IMR-90 (cell line): ENCODE results near the gene OR6B1. TPM values are rescaled to one million over a fixed set of nuclear protein-coding genes. Genes with fewer than 3 reads are reported as not detected.

Source experiments
- ATAC-seq: fragments of 200-7000 bp; cut with Tn5 transposase; 2 replicates; pipeline ENCODE4 v1.9.1; 2020; ENCODE audit warnings: low read depth, mild to moderate bottlenecking, moderate library complexity
- BruUV-seq: library from RNA; stranded (reverse); fragments of 400-500 nt; replicated peaks from 2 replicates; lab custom pipeline; 2021; lab: Mats Ljungman, UMichigan
- CTCF ChIA-PET: fragments of 300-600 bp; formaldehyde crosslinking; extraction: SDS; loops from one replicate; lab custom pipeline; 2021; ENCODE audit warnings: antibody characterized with exemption; lab: Yijun Ruan, JAX
- POLR2A ChIA-PET: fragments of 300-600 bp; sonication (Branson Sonifier 250); formaldehyde crosslinking; loops from one replicate; lab custom pipeline; 2022; ENCODE audit warnings: antibody characterized with exemption; ENCODE audit not compliant: unreplicated experiment; lab: Charles Lee
- DNase-seq: peaks from one replicate; pipeline ENCODE4 v3.0.0; 2013
- H2AFZ ChIP-seq: replicated peaks from 2 replicates; pipeline ENCODE3; 2013; ENCODE audit warnings: low read length, mild to moderate bottlenecking; ENCODE audit not compliant: poor library complexity
- H2AK5ac ChIP-seq: 2 replicates; pipeline ENCODE4 v1.6.1; 2013; ENCODE audit warnings: low read depth, low read length, inconsistent platforms
- H2AK9ac ChIP-seq: replicated peaks from 2 replicates; pipeline ENCODE3; 2013; ENCODE audit warnings: mild to moderate bottlenecking, low read depth, low read length, moderate library complexity; ENCODE audit not compliant: poor library complexity
- H2BK120ac ChIP-seq: 2 replicates; pipeline ENCODE4 v1.6.1; 2013; ENCODE audit warnings: low read depth, low read length, inconsistent platforms
- H2BK15ac ChIP-seq: 3 replicates; pipeline ENCODE4 v1.6.1; 2013; ENCODE audit warnings: low read depth, low read length, inconsistent platforms
- H2BK20ac ChIP-seq: 2 replicates; pipeline ENCODE4 v1.6.1; 2013; ENCODE audit warnings: low read depth, mild to moderate bottlenecking, inconsistent platforms, low read length, moderate library complexity
- H2BK5ac ChIP-seq: 2 replicates; pipeline ENCODE4 v1.6.1; 2013; ENCODE audit warnings: mild to moderate bottlenecking, low read depth, low read length, inconsistent platforms; ENCODE audit not compliant: poor library complexity, severe bottlenecking
- H3K14ac ChIP-seq: replicated peaks from 2 replicates; pipeline ENCODE4 v1.6.1; 2013; ENCODE audit warnings: low read depth, low read length, inconsistent platforms
- H3K18ac ChIP-seq: 2 replicates; pipeline ENCODE4 v1.6.1; 2013; ENCODE audit warnings: low read depth, low read length, control low read depth
- H3K23ac ChIP-seq: 2 replicates; pipeline ENCODE4 v1.6.1; 2013; ENCODE audit warnings: low read depth, low read length, inconsistent platforms
- H3K27ac ChIP-seq: 2 replicates; pipeline ENCODE4 v1.5.1; 2013; ENCODE audit warnings: mild to moderate bottlenecking, control low read depth, low read length; ENCODE audit not compliant: insufficient read depth
- H3K27me3 ChIP-seq: 2 replicates; pipeline ENCODE4 v1.6.1; 2013; ENCODE audit warnings: low read length; ENCODE audit not compliant: control insufficient read depth, insufficient read depth
- H3K36me3 ChIP-seq: 2 replicates; pipeline ENCODE4 v1.6.1; 2013; ENCODE audit warnings: low read length, mixed read lengths; ENCODE audit not compliant: control insufficient read depth, insufficient read depth
- H3K4ac ChIP-seq: 2 replicates; pipeline ENCODE4 v1.6.1; 2013; ENCODE audit warnings: low read depth, low read length, inconsistent platforms
- H3K4me1 ChIP-seq: 2 replicates; pipeline ENCODE4 v1.6.1; 2013; ENCODE audit warnings: low read length, mixed read lengths; ENCODE audit not compliant: control insufficient read depth, insufficient read depth
- H3K4me2 ChIP-seq: 2 replicates; pipeline ENCODE4 v1.6.1; 2013; ENCODE audit warnings: low read depth, mild to moderate bottlenecking, control low read depth, low read length, moderate library complexity
- H3K4me3 ChIP-seq: 2 replicates; pipeline ENCODE4 v1.5.1; 2013; ENCODE audit warnings: low read depth, mild to moderate bottlenecking, control low read depth, low read length, moderate library complexity; ENCODE audit not compliant: insufficient read depth
- H3K56ac ChIP-seq: 2 replicates; pipeline ENCODE4 v1.6.1; 2013; ENCODE audit warnings: low read length, inconsistent platforms; ENCODE audit not compliant: insufficient read depth; ENCODE audit errors: extremely low read depth
- H3K79me1 ChIP-seq, 2 experiments: 2 replicates each; pipeline ENCODE4 v1.6.1; 2013; ENCODE audit warnings: low read length in 2 of 2, inconsistent platforms in 1 of 2, low read depth in 1 of 2
- H3K9ac ChIP-seq: 2 replicates; pipeline ENCODE4 v1.6.1; 2013; ENCODE audit warnings: low read depth, low read length, control low read depth
- H3K9me1 ChIP-seq: 2 replicates; pipeline ENCODE4 v1.6.1; 2013; ENCODE audit warnings: low read length, inconsistent platforms; ENCODE audit not compliant: insufficient read depth
- H3K9me3 ChIP-seq: 2 replicates; pipeline ENCODE4 v1.6.1; 2013; ENCODE audit warnings: low read length; ENCODE audit not compliant: control insufficient read depth, insufficient read depth
- H4K20me1 ChIP-seq: 2 replicates; pipeline ENCODE4 v1.6.1; 2013; ENCODE audit warnings: low read length, inconsistent platforms; ENCODE audit not compliant: insufficient read depth
- H4K5ac ChIP-seq: 2 replicates; pipeline ENCODE4 v1.6.1; 2013; ENCODE audit warnings: mild to moderate bottlenecking, low read depth, low read length, control low read depth
- H4K8ac ChIP-seq, 2 experiments: 2 replicates each; pipeline ENCODE4 v1.6.1; 2013; ENCODE audit warnings: low read depth in 2 of 2, low read length in 2 of 2, control low read depth in 1 of 2, inconsistent platforms in 1 of 2
- H4K91ac ChIP-seq: 2 replicates; pipeline ENCODE4 v1.6.1; 2013; ENCODE audit warnings: low read depth, low read length, inconsistent platforms; ENCODE audit not compliant: insufficient read depth
- BHLHE40 ChIP-seq: fragments of 150-350 bp; IDR thresholded peaks from 2 replicates; pipeline ENCODE4 v1.6.1; 2016; ENCODE audit warnings: mild to moderate bottlenecking, low read depth, low read length
- CHD1 ChIP-seq: IDR thresholded peaks from 2 replicates; pipeline ENCODE4 v1.6.1; 2012; ENCODE audit warnings: low read depth, low read length, improper control_type of control experiment
- MAFK ChIP-seq: IDR thresholded peaks from 2 replicates; pipeline ENCODE4 v1.6.1; 2012; ENCODE audit warnings: low read depth, low read length, improper control_type of control experiment
- MAZ ChIP-seq: IDR thresholded peaks from 2 replicates; pipeline ENCODE4 v1.6.1; 2012; ENCODE audit warnings: low read depth, mild to moderate bottlenecking, low read length, improper control_type of control experiment, moderate library complexity, borderline replicate concordance
- POLR2A ChIP-seq: IDR thresholded peaks from 2 replicates; pipeline ENCODE4 v1.6.1; 2012; ENCODE audit warnings: mild to moderate bottlenecking, low read depth, low read length
- RFX5 ChIP-seq: IDR thresholded peaks from 2 replicates; pipeline ENCODE4 v1.8.0; 2012; ENCODE audit warnings: low read depth, mild to moderate bottlenecking, low read length, moderate library complexity
- WGBS, 2 experiments: methylation state at CpG; one replicate each; pipeline versions ENCODE4 v1.1.5 to v1.1.7; 2013; ENCODE audit warnings: missing lambda C conversion rate in 2 of 2; ENCODE audit not compliant: insufficient read length in 1 of 2; ENCODE audit errors: extremely low coverage in 2 of 2; 5-methylcytosine and 5-hydroxymethylcytosine counted together
- dilution Hi-C: fragments of 300-500 bp; cut with HindIII; formaldehyde crosslinking; loops from one replicate; pipeline ENCODE4 v1.14.3; 2018; ENCODE audit warnings: low sequenced_read_pairs; ENCODE audit not compliant: unreplicated experiment
- in situ Hi-C: fragments of 300-500 bp; cut with MboI; formaldehyde crosslinking; loops from 3 replicates; pipeline ENCODE4 v1.14.3; 2019; ENCODE audit warnings: low sequenced_read_pairs, inconsistent platforms, mixed read lengths
- intact Hi-C: fragments of 100-400 bp; cut with micrococcal nuclease; formaldehyde crosslinking; loops from 2 replicates; pipeline ENCODE4 v1.10.0; 2022
- polyA plus RNA-seq, 3 experiments: library from polyadenylated mRNA; depleted of rRNA; stranded (reverse); fragments of >200 nt; gene quantifications; 2 replicates each; pipeline ENCODE4 v1.2.3, GENCODE V29; 2012; ENCODE audit warnings: low replicate concordance in 1 of 3
- total RNA-seq: library from RNA; depleted of rRNA; stranded (reverse); fragments of >200 nt; gene quantifications from 2 replicates; pipeline ENCODE4 v1.2.3, GENCODE V29; 2012

The OR6B1 gene
- total and polyA plus RNA-seq, 2 of the 4 experiments (the other 2 are of a cell fraction): not detected

DNA sequence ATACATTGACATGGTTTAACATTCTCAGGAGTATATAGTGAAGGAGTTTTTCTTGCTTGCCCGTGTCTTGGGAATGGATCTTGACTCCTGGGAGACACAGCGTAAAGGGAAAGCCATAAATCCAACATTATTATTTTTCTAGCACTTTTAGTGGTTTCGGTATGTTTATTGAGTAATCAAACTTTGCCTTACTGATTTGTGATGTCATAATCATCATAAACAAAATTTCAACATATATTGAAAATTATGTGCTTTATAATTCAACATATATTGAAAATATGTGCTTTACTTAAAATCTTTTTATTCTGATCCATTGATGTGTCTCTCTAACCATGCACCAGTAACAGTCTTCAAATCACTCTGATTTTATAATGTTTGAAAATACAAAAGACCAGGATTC is 28.4 kb downstream of the OR6B1 start:
- H3K9ac ChIP-seq: no peak overlapping the region
- H2AFZ ChIP-seq: no peak overlapping the region
- no peak overlapping the region for H4K8ac ChIP-seq
- no peak overlapping the region for H2BK120ac ChIP-seq
- no peak overlapping the region for H3K23ac ChIP-seq
- no peaks in the 10 kb centered on the region; the same call in 1 of the 2 replicates for H3K27me3 ChIP-seq
- H4K20me1 ChIP-seq: no peaks in the 10 kb centered on the region
- H2BK5ac ChIP-seq: no peak overlapping the region
- no peak overlapping the region for H2AK5ac ChIP-seq
- no peak overlapping the region for H3K4me2 ChIP-seq
- dilution Hi-C loops: no loop called here
- H2AK9ac ChIP-seq: no peak overlapping the region
- CTCF ChIA-PET: no interaction called here
- H4K91ac ChIP-seq: no peak overlapping the region
- no peak overlapping the region for H3K4ac ChIP-seq
- H3K27ac ChIP-seq: no peak overlapping the region
- H3K14ac ChIP-seq: no peak overlapping the region
- TF ChIP-seq POLR2A: no peak
- TF ChIP-seq RFX5: no peak
- TF ChIP-seq BHLHE40: no peak
- TF ChIP-seq MAFK: no peak
- no peak for TF ChIP-seq CHD1
- no peak for TF ChIP-seq MAZ
- POLR2A ChIA-PET: no interaction called here
- in situ Hi-C loops: no loop called here
- intact Hi-C loops: loop anchor here (5.0 kb wide), 1 partner anchor 99 kb away; no protein-coding TSS in a partner anchor
- H3K9me3 ChIP-seq: no peaks in the 10 kb centered on the region
- no peaks in the 10 kb centered on the region for H3K9me1 ChIP-seq
- no peak overlapping the region for H4K5ac ChIP-seq
- no peak overlapping the region for H2BK20ac ChIP-seq
- H3K18ac ChIP-seq: no peak overlapping the region
- DNase-seq (no peak), ATAC-seq (no peak)
- H3K4me3 ChIP-seq: no peak overlapping the region
- H3K56ac ChIP-seq: no peak overlapping the region
- no CpG with 5 or more reads among the region's 3 CpGs for WGBS, 2 experiments
- H2BK15ac ChIP-seq: no peak overlapping the region
- no peaks in the 10 kb centered on the region for H3K4me1 ChIP-seq
- BruUV-seq: no TSS peak
- no peaks in the 10 kb centered on the region for H3K36me3 ChIP-seq
- no peaks in the 10 kb centered on the region for H3K79me1 ChIP-seq
